ENCODE data around the gene ZNF609. TPM values are rescaled to one million over a fixed set of nuclear protein-coding genes. Genes with fewer than 3 reads are reported as not detected.

ZNF609 gene
- total and polyA plus RNA-seq, 2 of the 13 experiments (the other 11 are each of a cell fraction or from before 2014, with no cell fraction given), result 8.9 to 9.9 TPM

- H3K9me3 ChIP-seq (ENCODE audit: low read length), result no peaks in the 10 kb centered on the region
- in situ Hi-C loops (cut with HindIII; ENCODE audit: extremely low pct_ligation_motif_present, low pct_unique_long_range_greater_than_20kb) (no loop called here), intact Hi-C loops (cut with micrococcal nuclease; ENCODE audit: unreplicated experiment) (no loop called here)
- no peak overlapping the region for H3K4me3 ChIP-seq (replicated peaks in 1 of 3; ENCODE audit: insufficient read depth in 1 of 3, low read depth in 2 of 3, low read length in 3 of 3)
- DNase-seq (ENCODE audit: low spot score) (no peak), ATAC-seq (no peak), FAIRE-seq (no peak)
- no peak overlapping the region for H2AFZ ChIP-seq (ENCODE audit: low read length)
- TF ChIP-seq DNMT3B (CRISPR knock-in tag; conservative IDR thresholded peaks at IDR 0.05) (no peak), TCF7L2 (IDR thresholded peaks at IDR 0.05; ENCODE audit: low read depth, low read length) (no peak), ZSCAN20 (CRISPR knock-in tag; IDR thresholded peaks at IDR 0.05; ENCODE audit: borderline replicate concordance) (no peak), CCDC6 (CRISPR knock-in tag; IDR thresholded peaks at IDR 0.05) (no peak), NR2F1 (CRISPR knock-in tag; IDR thresholded peaks at IDR 0.05) (no peak), RNF219 (CRISPR knock-in tag; IDR thresholded peaks at IDR 0.05) (no peak), SALL2 (CRISPR knock-in tag; IDR thresholded peaks at IDR 0.05) (no peak), ZNF282 (IDR thresholded peaks at IDR 0.05; ENCODE audit: partially characterized antibody) (no peak), SYNCRIP (IDR thresholded peaks at IDR 0.05; ENCODE audit: insufficient read depth, low read depth, low read length) (no peak), TBX3 (IDR thresholded peaks at IDR 0.05; ENCODE audit: borderline replicate concordance) (no peak), ZNF280B (CRISPR knock-in tag; IDR thresholded peaks at IDR 0.05; ENCODE audit: borderline replicate concordance) (no peak), HNF4A (CRISPR knock-in tag; IDR thresholded peaks at IDR 0.05) (no peak), EHMT2 (IDR thresholded peaks at IDR 0.05; ENCODE audit: borderline replicate concordance, low read depth, low read length) (no peak), TFAP4 (IDR thresholded peaks at IDR 0.05; ENCODE audit: borderline replicate concordance, low read depth) (no peak), RNF2 (conservative IDR thresholded peaks at IDR 0.05; ENCODE audit: low read depth) (no peak), ATF7 (IDR thresholded peaks at IDR 0.05) (no peak), ATF7 (CRISPR knock-in tag; IDR thresholded peaks at IDR 0.05) (no peak), NONO (IDR thresholded peaks at IDR 0.05) (no peak), NONO (CRISPR knock-in tag; conservative IDR thresholded peaks at IDR 0.05) (no peak)
- peaks cover 24% of the 10 kb centered on the region for H3K4me1 ChIP-seq (ENCODE audit: insufficient read depth, low read length)
- no peaks in the 10 kb centered on the region for H3K27me3 ChIP-seq (ENCODE audit: control insufficient read depth in 1 of 2, insufficient read depth in 2 of 2, low read length in 2 of 2)
- H4K20me1 ChIP-seq (ENCODE audit: insufficient read depth, low read length), result no peaks in the 10 kb centered on the region
- no peak overlapping the region for H3K9ac ChIP-seq (ENCODE audit: insufficient read depth, low read depth, low read length)
- H3K36me3 ChIP-seq (replicated peaks in 1 of 2; ENCODE audit: control insufficient read depth in 1 of 2, insufficient read depth in 2 of 2, low read length in 2 of 2), result peaks cover 0 to 5% of the 10 kb centered on the region in 2 experiments; a peak in 2 of 5 replicates
- H3K79me2 ChIP-seq (ENCODE audit: insufficient read depth, low read length), result peaks cover 11% of the 10 kb centered on the region
- H3K27ac ChIP-seq (ENCODE audit: extremely low read length, insufficient read depth, low read length), result no peak overlapping the region
- WGBS (ENCODE audit: low lambda C conversion rate), result 92% methylated on average over 5 of the region's 5 CpGs
- POLR2A ChIA-PET, result no interaction called here
- H3K4me2 ChIP-seq (ENCODE audit: low read depth, low read length), result no peak overlapping the region
- BruUV-seq (replicated peaks), result no TSS peak
- CTCF ChIA-PET (ENCODE audit: low intra/inter-chr PET ratio, low total read pairs), result no interaction called here
Measured at GRCh38 chr15:64618138-64618537, 157.8 kb downstream of the ZNF609 start.
